Measurements from ENCODE around the gene MYH9.

The MYH9 gene

GRCh38 chr22:36366291-36366708 is 21.5 kb downstream of the MYH9 start:
- no peak for DNase-seq

- no peak for DNase-seq
Observed at GRCh38 chr22:36365020-36365411, 22.8 kb downstream of the MYH9 start.

- no peak for DNase-seq
Observed at GRCh38 chr22:36364255-36365019, 23.3 kb downstream of the MYH9 start.

DNA sequence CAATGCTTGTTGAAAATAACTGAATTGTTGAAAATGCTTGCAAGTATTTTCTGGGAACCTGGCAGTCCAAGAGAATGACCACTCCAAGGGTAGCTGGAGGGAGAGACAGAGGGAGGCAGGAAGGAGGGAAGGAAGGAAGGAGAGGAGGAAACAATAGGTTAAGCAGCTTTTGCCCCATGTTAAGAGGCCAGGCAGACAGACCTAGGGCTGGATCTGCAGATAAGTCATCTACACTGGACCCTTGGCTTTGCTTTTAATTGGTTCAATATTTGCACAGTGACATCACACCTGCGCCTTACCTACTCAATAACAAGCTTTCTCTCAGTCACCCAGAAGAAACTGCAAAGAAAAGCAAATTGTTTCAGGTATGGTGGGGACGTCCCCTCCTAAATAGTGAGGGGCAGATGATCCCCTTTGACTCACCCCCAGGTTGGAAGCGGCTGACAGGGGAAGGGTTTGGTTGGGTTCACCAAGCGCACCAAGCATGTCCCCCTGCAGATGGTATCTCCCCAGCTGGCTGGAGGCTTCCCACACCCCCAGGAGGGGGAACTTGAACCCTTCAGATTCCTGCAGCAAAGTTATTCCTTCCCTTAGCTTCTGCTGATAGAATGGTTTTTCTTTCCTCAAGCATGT is 24.3 kb downstream of the MYH9 start:
- no peak for DNase-seq

- no peak for DNase-seq
Observed at GRCh38 chr22:36362932-36363331, 24.8 kb downstream of the MYH9 start.

- DNase-seq: no peak
Observed at GRCh38 chr22:36362075-36362474, 25.7 kb downstream of the MYH9 start.

- DNase-seq: no peak
Observed at GRCh38 chr22:36360871-36361383, 26.8 kb downstream of the MYH9 start.

GRCh38 chr22:36360011-36360410 is 27.8 kb downstream of the MYH9 start:
- no peak for DNase-seq

DNA sequence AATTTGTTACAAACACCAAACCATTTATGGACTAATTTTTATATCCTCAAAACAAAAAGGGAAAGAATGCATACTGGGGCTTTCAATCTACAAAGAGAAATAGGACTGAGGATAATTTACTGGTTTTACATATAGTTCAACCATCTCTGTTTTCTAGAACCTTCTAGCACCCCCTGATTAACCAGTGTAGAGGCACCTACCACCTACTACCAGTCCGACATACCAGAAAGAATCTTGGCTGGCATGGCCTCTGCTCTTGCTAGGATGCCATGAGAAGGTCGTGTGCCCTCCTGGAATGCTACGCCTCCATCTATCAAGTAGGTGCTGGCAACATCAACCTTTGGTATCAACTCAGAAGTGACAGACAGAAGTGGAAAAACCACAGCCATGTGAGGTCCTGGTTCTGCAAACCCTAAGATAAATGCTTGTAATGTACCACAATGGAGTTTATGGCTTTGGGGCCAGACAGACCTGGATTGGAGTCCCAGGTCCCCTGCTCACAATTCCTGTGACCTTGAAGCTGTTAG is 28.2 kb downstream of the MYH9 start:
- no peak for DNase-seq

GRCh38 chr22:36358533-36359469 is 29.0 kb downstream of the MYH9 start:
- DNase-seq: no peak

DNA sequence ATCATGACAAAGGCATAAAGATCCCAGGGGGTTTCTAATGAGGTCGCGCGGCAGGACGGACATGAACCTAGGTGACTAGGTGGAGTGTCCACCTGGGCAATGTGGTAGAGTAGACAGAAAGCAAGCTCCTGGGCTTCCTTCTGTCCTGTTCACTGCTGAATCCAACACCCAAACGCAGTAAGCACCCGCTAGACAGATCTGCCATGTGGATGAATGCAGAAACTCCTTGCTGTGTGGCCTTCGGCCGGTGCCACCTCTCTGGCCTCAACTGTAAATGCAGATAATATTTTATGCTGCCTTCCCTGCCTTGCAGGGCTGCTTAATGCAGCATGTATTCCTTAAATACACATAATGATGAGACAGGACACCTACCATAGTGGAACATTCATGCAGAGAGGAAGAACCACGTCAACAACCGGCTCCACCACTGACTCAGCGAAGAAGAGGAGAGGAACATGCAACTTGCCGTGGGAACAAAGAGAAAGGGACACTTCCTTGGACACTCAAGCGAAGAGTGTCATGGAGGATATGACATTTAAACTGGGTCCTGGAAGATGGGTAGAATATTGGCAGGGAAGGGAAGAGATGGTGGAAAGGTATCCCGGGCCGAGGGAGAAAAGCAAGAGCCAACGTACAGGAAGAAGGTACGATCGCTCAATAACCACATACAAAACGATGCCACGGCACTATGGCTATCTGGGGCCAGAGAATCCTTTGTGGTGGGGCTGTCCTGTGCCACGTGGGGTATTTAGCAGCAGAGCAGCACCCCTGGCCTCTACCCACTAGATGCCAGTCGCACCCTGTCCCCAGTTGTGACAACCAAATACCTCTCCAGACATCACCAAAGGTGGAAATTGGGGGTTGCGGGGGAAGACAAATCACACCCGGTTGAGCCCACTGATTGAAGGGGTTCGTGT is 30.8 kb downstream of the MYH9 start:
- DNase-seq: no peak

GRCh38 chr22:36355894-36356293 is 31.9 kb downstream of the MYH9 start:
- no peak for DNase-seq

GRCh38 chr22:36355362-36355761 is 32.4 kb downstream of the MYH9 start:
- DNase-seq: no peak

DNA sequence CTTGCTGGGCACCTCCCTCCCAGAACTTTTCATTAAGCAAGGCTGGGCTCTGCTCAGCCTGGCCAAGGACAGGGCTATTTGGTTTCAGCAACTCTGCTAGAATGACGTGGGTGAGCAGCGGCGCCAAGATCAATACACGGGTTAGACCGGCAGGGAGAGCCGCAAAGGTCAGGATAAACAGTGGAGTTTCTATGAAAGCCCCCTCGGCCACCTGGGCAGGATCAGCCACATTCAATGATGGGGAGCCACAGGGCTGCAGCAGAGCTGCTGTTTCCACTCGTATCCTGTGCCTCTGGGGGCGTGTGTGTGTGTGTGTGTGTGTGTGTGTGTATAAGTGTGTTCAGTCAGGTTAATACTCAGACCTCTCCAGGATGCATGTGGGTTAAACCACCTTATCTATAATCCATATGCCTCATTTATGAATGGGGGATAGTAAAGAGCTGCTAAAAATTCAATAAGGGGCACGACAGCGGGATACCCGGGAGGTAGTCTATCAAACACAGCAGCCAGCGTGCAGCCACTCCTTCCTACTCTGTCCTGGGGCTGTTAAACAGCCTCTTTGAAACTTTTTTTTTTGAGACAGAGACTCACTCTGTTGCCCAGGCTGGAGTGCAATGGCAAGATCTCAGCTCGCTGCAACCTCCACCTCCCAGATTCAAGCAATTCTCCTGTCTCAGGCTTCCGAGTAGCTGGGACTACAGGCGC is 34.8 kb downstream of the MYH9 start:
- DNase-seq: peak; percentile 81

DNA sequence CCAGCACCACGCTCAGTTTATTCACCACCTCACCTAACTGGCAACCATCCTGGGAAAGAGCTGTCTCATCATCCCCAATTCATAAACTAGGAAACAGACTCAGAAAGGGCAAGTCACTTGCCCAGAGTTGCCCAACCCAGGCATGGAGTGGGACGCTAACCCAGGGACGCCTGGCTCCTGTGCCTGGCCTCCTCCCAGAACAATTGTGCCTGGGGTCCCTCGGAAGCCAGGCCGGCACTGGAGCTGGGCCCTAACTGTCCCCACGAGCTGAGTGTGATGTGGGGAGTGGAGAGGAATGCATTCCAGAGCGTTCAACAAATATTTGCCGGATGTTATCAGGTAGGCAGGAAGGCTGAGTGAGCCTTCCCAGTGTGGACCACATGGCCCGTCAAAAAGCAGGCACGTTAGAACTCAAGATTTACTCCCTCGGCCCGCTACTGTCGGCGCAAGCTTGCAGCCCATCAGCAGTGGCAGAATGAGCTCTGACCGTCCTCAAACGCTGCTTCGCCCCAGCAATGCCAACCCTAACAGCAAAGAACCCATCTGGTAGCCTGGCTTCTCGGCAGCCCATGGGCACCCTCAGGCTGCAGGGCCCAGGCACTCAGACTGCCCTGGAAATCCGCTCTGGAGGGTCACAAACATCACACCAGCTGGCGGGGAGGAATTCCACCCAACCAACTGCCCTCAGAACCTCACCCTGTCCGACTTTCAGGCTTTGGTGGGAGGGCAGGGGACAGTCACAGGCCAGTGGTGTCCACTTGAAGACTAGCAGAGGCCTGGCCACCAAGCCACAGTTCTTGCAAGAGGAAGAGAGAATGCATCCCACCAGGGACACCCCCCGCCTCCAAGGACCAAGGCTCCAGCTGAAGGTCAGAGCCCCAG is 35.6 kb downstream of the MYH9 start:
- DNase-seq: no peak

GRCh38 chr22:36350751-36351594 is 36.8 kb downstream of the MYH9 start:
- DNase-seq: peak; percentile 58

GRCh38 chr22:36349726-36350125 is 38.0 kb downstream of the MYH9 start:
- no peak for DNase-seq

DNA sequence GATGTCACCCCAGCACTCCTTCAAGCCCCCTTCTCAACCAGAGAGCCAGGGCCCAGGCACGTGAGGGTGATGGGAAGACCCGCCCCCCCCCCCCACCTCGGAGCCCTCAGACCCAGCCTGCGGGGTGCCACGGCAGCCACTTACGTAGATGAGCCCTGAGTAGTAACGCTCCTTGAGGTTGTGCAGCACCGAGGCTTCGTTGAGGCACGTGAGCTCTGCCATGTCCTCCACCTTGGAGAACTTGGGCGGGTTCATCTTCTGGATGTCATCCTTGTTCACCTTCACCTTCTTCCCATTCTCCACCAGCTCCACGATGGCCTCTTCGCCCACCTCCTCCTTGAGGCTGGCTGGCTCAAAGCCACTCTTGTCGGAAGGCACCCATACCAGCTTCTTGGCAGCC is 39.0 kb downstream of the MYH9 start:
- DNase-seq: no peak

DNA sequence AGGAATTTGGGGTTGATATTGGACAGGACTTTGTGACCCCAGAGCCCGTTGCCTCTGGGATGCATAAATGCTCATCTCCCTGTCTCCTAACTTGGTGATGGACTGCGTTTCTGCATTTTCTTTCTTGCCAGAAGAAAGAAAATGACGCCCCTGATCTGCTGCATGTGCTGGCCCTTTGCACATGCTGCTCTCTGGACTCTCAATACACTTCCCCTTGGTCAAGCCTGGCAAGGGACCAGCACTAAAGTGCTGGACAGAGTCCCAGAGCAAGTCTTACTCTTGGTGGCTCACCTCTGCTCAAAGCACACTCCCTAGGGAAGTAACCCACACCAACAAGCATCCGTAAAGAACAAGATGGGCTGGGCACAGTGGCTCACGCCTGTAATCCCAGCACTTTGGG is 40.7 kb downstream of the MYH9 start:
- no peak for DNase-seq

All from left hindlimb (tissue), 1 donor.